Pancreas (tissue), 10 donors: Measurements from ENCODE around the gene MALL. TPM values are rescaled to one million over a fixed set of nuclear protein-coding genes. Genes with fewer than 3 reads are reported as not detected.
"Not testable (repeated sequence)": the region's sequence is repeated elsewhere in the genome, so short reads cannot be mapped to it uniquely, and the experiment has no call there.

ENCODE experiments used
- ATAC-seq, 4 donors: fragments of 200-7000 bp; cut with Tn5 transposase; one replicate each; pipeline versions ENCODE4 v1.8.0 to v1.9.1; 2020; ENCODE audit warnings: mild to moderate bottlenecking in 4 of 4, moderate library complexity in 4 of 4
- DNase-seq, 6 donors: peaks; one replicate each; pipeline ENCODE4 v3.0.0-alpha.2; 2020
- FAIRE-seq: peaks from 2 replicates; lab custom pipeline; 2012; peaks lifted over from hg19 to GRCh38; lab: Jason Lieb, UNC
- H3K27ac ChIP-seq, 4 donors: fragments of 200-600 bp; sonication (generic); 1 replicate in 3 of 4; 2 replicates in 1 of 4; pipeline versions ENCODE4 v1.5.0 to v1.8.0; 2020
- H3K27me3 ChIP-seq, 4 donors: fragments of 200-600 bp; one replicate each; pipeline ENCODE4 v1.8.0; 2021
- H3K36me3 ChIP-seq, 3 donors: fragments of 200-600 bp; sonication (generic) in 1 of 3; one replicate each; pipeline versions ENCODE4 v1.5.0 to v1.8.0; 2020 to 2021
- H3K4me1 ChIP-seq, 3 donors: fragments of 200-600 bp; one replicate each; pipeline ENCODE4 v1.8.0; 2021
- H3K4me3 ChIP-seq, 4 donors: fragments of 200-600 bp; sonication (generic) in 2 of 4; one replicate each; pipeline versions ENCODE4 v1.5.0 to v1.8.0; 2020 to 2021
- H3K9me3 ChIP-seq, 4 donors: fragments of 200-600 bp; one replicate each; pipeline ENCODE4 v1.8.0; 2021
- WGBS, 2 donors: extraction: QIAGEN DNeasy Blood & Tissue Kit; methylation state at CpG; one replicate each; pipeline ENCODE4 v1.1.7; 2013; 5-methylcytosine and 5-hydroxymethylcytosine counted together
- intact Hi-C, 3 donors: fragments of 100-400 bp; cut with DNase I; formaldehyde crosslinking; loops; one replicate each; pipeline versions ENCODE4 v1.11.1 to v1.14.2; 2022
- polyA plus RNA-seq, 2 donors: library from polyadenylated mRNA; stranded (reverse); fragments of 200-250 nt; gene quantifications; one replicate each; pipeline ENCODE4 v1.2.3, GENCODE V29; 2013
- total RNA-seq, 6 donors: library from RNA; stranded (reverse); fragmentation: NEBNext Ultra II Directional in 4 of 6; extraction: Animal tissue kit (Norgen Biotek cat#: 25700) in 4 of 6; gene quantifications; one replicate each; pipeline versions ENCODE4 v1.2.1 to v1.2.4, GENCODE V29; 2021 to 2023
- donor health status: healthy with polysubstance abuse.
- donor health status: DM: no; HTN: no; CAD: no; lungs with moderate emphysema.
- donor health status: DM: no; HTN: no; CAD: no.
- donor health status: control.
- donor health status: control.
- donor health status: Bipolar disorder and iron deficiency.
- donor health status: DM: yes; HTN: yes; CAD: no.
- donor health status: DM: no; HTN: no; CAD: no.
- donor health status: DM: no; HTN: no; CAD: no.
- donor health status: DM: yes; HTN: yes; CAD: no.

The MALL gene
- total and polyA plus RNA-seq, 8 donors, result 2.4 to 12.9 (median 4.1) TPM

DNA sequence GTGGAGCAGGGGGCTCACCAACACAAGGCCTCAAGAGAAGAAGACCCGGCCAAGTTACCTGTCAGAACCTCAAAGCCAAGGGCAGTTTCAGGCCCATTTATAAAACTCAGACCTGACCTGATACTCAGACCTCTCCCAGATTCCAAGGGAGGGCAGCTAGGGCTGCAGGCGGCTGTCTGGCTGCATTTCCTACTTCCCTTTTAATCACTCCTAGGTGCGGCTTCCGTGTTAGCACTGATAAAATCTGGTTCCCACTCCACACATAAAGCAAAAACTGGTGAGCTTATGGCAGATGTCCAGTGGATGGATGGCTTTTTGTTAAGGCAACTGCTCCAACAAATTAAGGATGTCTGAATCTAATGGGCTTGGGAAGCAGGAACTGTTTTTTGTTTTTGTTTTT lies 63.5 kb downstream of the MALL start:
- ATAC-seq, result peak in 3 of 4 donors; percentile 16 to 39 (median 31)
- H3K9me3 ChIP-seq, FAIRE-seq, H3K36me3 ChIP-seq, H3K27ac ChIP-seq, H3K4me3 ChIP-seq, DNase-seq, H3K27me3 ChIP-seq, intact Hi-C loops, H3K4me1 ChIP-seq: not testable (repeated sequence)
- no CpG with 5 or more reads among the region's 4 CpGs for WGBS, 2 donors

DNA sequence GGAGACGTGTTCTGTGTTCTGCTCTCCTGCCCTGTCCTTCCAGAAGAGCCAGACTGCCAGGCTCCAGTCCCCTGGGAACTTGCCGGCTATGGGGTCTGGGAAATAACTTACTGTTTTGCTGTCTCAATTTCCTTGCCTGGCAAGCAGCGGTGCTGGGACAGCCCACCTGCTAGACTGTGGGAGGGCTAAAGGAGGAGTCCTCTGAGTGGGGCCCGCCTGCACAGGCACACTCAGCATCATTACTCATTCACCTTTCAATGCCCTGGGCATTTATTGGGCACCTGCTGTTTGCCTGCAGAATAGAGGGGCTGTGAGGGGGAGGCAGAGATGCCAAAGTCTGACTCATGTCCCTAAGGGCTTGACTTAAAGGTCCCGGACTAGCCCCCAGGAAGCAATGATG lies 65.4 kb downstream of the MALL start:
- H3K4me3 ChIP-seq, FAIRE-seq, H3K27me3 ChIP-seq, DNase-seq, H3K27ac ChIP-seq, intact Hi-C loops, H3K9me3 ChIP-seq, H3K36me3 ChIP-seq, H3K4me1 ChIP-seq, ATAC-seq: not testable (repeated sequence)
- no CpG with 5 or more reads among the region's 5 CpGs for WGBS, 2 donors

DNA sequence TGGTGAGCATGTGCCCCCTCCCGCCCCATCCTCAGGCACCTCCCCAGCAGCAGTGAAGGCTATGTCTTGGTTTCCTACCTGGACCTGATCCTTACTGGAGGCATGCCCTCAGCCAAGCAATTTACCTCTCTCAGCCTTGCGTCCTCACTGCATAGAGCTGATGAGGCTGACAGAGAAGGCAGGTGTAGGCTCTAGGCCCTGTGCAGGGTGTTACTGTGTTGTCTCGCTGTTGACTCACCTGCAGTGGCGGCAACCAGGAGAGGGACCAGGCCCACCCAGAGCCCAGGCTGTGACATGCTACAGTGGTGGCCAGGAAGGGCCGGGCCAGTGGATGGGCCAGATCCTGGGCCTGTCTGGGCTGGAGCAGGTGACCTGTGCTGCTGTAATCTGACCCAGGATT lies 65.9 kb downstream of the MALL start:
- ATAC-seq, H3K4me1 ChIP-seq, H3K27ac ChIP-seq, intact Hi-C loops, H3K27me3 ChIP-seq, H3K36me3 ChIP-seq, FAIRE-seq, H3K4me3 ChIP-seq, H3K9me3 ChIP-seq: not testable (repeated sequence)
- 65 to 100% methylated on average over 2 to 3 of the region's 5 CpGs for WGBS, 2 donors
- peak in 2 of 6 donors; percentile 8 to 21 for DNase-seq

DNA sequence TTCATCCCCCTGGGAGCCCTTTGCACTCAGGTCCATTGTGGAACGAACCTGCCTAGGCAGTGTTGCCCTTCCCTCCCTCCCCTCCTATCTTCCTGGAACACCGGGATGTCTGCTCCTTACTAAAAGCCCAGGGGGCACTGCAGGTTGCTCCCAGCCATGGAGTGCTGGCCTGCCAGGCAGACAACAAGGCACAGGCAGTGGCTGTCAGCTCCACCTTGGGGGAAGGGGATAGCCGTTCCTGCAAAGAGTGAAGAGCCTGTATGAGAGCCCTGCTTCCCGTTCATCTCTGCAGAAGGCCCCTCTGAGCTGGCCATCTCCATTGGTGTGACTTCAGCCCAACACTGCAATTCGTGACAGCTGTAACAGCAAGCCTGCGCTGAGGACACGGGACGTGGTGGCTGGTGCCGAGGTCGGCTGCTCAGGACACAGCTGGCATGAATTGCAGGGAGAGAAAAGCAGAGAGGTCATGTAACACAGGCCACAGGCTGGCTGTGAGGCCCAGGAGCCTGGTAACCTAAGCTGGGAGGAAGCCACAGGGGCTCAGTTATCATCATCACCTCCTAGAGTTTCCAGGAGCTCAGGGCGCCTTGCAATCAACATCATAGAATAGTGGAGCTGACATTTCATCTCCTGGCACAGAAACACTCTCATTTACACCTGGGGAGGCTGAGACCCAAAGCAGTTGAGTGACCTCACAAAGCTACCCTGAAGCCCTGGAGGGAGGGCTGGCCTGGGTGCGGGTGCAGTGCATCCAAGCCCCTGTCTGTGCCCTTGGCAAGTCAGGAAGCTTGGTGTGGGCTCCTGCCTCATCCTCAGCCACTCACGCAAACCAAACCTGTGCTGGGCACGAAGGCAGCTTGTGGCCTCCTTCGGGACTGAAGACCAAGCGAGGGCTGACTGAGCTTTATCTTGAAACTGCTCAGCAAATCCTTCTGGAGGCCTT lies 67.1 kb downstream of the MALL start:
- H3K4me3 ChIP-seq, H3K27me3 ChIP-seq, FAIRE-seq, H3K4me1 ChIP-seq, H3K9me3 ChIP-seq, intact Hi-C loops, H3K36me3 ChIP-seq, H3K27ac ChIP-seq: not testable (repeated sequence)
- peak in 3 of 4 donors; percentile 17 to 42 (median 34) for ATAC-seq
- peak in 4 of 6 donors; percentile 7 to 53 (median 28) for DNase-seq
- WGBS, 2 donors, result 74 to 79% methylated on average over 7 to 10 of the region's 16 CpGs

DNA sequence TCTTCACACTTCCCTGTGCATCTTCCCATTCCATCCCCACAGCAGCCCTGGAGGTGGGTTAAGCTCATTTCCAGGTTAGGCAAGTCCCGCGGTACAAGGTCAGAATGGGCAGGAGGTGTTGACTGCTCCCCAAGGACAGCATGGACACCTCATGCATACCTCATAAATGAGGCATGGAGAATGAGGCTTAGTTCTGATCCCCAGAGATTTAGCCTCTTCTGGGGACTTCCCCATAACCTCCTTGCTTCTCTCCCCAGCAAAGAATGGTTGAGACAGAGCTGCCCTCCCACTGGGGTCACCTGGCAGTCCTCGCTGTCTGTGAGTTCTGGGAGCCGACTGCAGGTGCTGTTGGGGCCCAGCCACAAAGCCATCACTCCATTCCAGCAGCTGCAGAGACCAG lies 68.4 kb downstream of the MALL start:
- H3K4me3 ChIP-seq, H3K9me3 ChIP-seq, intact Hi-C loops, H3K36me3 ChIP-seq, H3K27me3 ChIP-seq, H3K4me1 ChIP-seq, H3K27ac ChIP-seq, FAIRE-seq, DNase-seq: not testable (repeated sequence)
- peak in 1 of 4 donors; percentile 64 for ATAC-seq
- no CpG with 5 or more reads among the region's 4 CpGs for WGBS, 2 donors

DNA sequence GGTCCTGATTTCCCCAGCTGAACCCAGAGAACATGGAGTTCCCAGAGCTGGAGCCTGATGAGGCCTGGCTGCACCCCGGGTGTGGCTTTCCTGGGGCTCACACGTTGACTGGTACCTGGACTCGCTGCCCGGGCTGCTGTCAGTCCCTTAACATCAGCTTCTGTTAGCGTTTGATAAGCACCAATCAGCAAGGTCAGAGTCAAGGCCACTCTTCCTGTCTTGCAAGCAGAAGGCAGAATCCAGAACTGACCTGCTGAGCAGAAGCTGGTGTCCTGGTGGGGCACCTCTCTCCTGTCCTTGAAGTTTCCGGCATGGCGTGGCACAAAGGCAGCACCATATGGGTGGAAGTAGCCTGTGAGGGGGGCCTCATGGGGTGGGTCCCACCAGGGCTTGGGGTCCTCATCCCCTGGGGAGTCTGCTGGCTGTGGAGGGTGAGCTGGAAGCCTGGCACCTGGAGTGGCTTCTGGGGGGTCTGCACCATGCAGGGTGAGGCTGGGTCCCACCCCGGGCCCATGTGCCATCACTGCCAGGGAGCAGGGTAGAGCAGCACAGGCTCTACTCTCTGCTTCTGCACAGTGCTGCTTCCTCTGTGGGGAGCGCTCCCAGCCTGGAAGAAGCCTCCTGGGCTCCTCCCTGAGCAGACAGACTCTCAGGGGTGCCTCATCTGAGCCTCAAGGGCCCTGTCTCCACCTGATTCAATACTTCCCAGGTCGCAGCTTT lies 73.5 kb downstream of the MALL start:
- H3K4me1 ChIP-seq, H3K9me3 ChIP-seq, H3K36me3 ChIP-seq, H3K4me3 ChIP-seq, intact Hi-C loops, H3K27ac ChIP-seq, FAIRE-seq, H3K27me3 ChIP-seq: not testable (repeated sequence)
- WGBS, 2 donors, result 90 to 100% methylated on average over 1 of the region's 10 CpGs
- peak in 3 of 6 donors; percentile 9 to 66 (median 10) for DNase-seq
- peak in 2 of 4 donors; percentile 67 to 79 for ATAC-seq

DNA sequence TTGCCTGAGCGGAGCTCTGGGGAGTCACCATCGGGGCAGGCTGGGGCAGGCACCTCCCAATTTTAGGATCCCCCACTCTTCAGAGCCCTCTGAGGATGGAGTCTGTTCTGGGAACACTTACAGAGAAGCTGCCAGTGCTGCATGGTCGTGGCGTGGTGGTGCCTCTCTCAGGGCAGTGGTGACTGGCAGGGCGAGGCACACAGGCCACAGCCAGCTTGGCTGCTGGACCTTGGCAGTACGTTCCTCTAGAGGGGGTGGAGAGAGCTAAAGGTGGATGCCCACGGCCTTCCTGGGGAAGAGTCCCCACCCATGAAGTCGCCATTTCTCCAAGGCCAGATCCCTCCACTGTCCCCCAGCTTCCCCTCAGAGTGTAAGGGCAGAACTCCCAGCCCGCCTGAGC lies 78.3 kb downstream of the MALL start:
- H3K27me3 ChIP-seq, H3K36me3 ChIP-seq, H3K27ac ChIP-seq, H3K4me3 ChIP-seq, intact Hi-C loops, H3K4me1 ChIP-seq, FAIRE-seq, H3K9me3 ChIP-seq, ATAC-seq: not testable (repeated sequence)
- 92 to 93% methylated on average over 2 to 6 of the region's 9 CpGs for WGBS, 2 donors
- peak in 1 of 6 donors; percentile 17 for DNase-seq

DNA sequence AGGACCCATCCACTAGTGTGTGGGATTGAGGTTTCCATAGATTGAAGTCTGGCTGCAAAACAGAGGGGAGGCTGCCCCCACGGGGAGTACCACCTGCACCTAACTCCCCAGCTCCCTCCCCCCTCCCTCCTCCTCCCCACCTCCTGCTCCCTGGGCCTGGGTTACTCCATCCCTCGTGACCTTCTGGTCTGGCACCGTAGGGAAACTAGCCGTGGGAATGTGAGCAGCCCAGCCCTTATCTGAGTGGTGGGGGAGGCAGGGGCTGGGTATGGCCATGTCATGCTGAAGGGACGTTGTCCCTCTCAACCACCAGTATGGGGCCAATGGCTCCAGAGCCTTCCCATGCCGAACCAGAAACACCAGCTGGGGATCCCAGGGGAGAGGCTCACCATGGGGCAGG lies 80.2 kb downstream of the MALL start:
- H3K27ac ChIP-seq, H3K4me3 ChIP-seq, H3K27me3 ChIP-seq, intact Hi-C loops, DNase-seq, FAIRE-seq, H3K4me1 ChIP-seq, H3K9me3 ChIP-seq, H3K36me3 ChIP-seq: not testable (repeated sequence)
- no CpG with 5 or more reads among the region's 6 CpGs for WGBS, 2 donors
- ATAC-seq, result peak; percentile 79 to 90 (median 86)

DNA sequence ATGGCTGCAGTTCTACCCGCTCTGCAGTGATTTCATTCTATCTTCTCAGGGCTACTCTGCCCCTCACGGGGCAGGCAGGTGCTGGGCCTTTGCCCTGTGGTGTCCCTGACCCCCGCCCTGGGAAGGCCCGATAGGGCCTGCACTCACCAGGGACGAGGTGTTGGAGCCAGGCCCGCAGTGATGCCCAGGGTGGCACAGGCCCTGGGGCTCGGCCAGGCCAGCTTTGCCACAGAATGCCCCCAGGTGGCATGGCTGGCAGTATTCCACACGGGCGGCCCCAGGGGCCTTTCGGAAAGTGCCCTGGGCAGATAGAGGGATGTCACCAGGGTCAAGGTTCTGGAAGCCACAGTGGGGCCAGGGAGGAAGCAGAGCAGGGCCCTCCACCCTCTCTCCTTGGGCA lies 80.7 kb downstream of the MALL start:
- H3K4me1 ChIP-seq, H3K27ac ChIP-seq, H3K4me3 ChIP-seq, intact Hi-C loops, FAIRE-seq, H3K36me3 ChIP-seq, H3K27me3 ChIP-seq, H3K9me3 ChIP-seq: not testable (repeated sequence)
- ATAC-seq (peak; percentile 6 to 66 (median 35)), DNase-seq (peak in 5 of 6 donors; percentile 25 to 80 (median 37))
- 49 to 50% methylated on average over 9 of the region's 10 CpGs for WGBS, 2 donors
